H9 (cell line): ENCODE results near the gene UXT. TPM values are rescaled to one million over a fixed set of nuclear protein-coding genes. Genes with fewer than 3 reads are reported as not detected.

ENCODE experiments used
- DNase-seq: peaks from one replicate; pipeline ENCODE4 v3.0.0-alpha.2; 2017
- H2AFZ ChIP-seq: one replicate; pipeline ENCODE4 v1.6.1; 2013; ENCODE audit warnings: mild to moderate bottlenecking, low read length, control low read depth, moderate library complexity
- H2AK5ac ChIP-seq: 2 replicates; pipeline ENCODE4 v1.6.1; 2013; ENCODE audit warnings: low read length, control low read depth, mixed read lengths; ENCODE audit not compliant: insufficient read length
- H2BK120ac ChIP-seq: one replicate; pipeline ENCODE4 v1.6.1; 2013; ENCODE audit warnings: low read depth, mild to moderate bottlenecking, low read length, control low read depth, inconsistent platforms; ENCODE audit not compliant: poor library complexity, severe bottlenecking
- H2BK12ac ChIP-seq: 2 replicates; pipeline ENCODE4 v1.6.1; 2013; ENCODE audit warnings: low read length, control low read depth, mixed read lengths, low read depth; ENCODE audit not compliant: insufficient read length
- H2BK15ac ChIP-seq: 2 replicates; pipeline ENCODE4 v1.6.1; 2013; ENCODE audit warnings: low read depth, low read length, control low read depth
- H2BK20ac ChIP-seq: one replicate; pipeline ENCODE4 v1.6.1; 2013; ENCODE audit warnings: low read depth, mild to moderate bottlenecking, low read length, control low read depth, inconsistent platforms; ENCODE audit not compliant: poor library complexity, severe bottlenecking
- H2BK5ac ChIP-seq: 2 replicates; pipeline ENCODE4 v1.6.1; 2013; ENCODE audit warnings: low read length, control low read depth, mixed read lengths; ENCODE audit not compliant: insufficient read length
- H3K14ac ChIP-seq: 2 replicates; pipeline ENCODE4 v1.6.1; 2013; ENCODE audit warnings: low read length, control low read depth; ENCODE audit not compliant: insufficient read depth
- H3K18ac ChIP-seq: 2 replicates; pipeline ENCODE4 v1.6.1; 2013; ENCODE audit warnings: low read depth, mild to moderate bottlenecking, mixed read lengths, low read length, control low read depth; ENCODE audit not compliant: insufficient read length
- H3K23ac ChIP-seq: 2 replicates; pipeline ENCODE4 v1.6.1; 2013; ENCODE audit warnings: low read length, control low read depth, mixed read lengths, low read depth; ENCODE audit not compliant: insufficient read length
- H3K23me2 ChIP-seq: 2 replicates; pipeline ENCODE4 v1.6.1; 2013; ENCODE audit warnings: low read depth, mild to moderate bottlenecking, mixed read lengths, low read length, control low read depth; ENCODE audit not compliant: insufficient read length, poor library complexity, severe bottlenecking
- H3K27ac ChIP-seq: 2 replicates; pipeline ENCODE4 v1.5.1; 2013; ENCODE audit warnings: low read length, control low read depth, mixed read lengths, low read depth; ENCODE audit not compliant: insufficient read length
- H3K27me3 ChIP-seq: 2 replicates; pipeline ENCODE4 v1.6.1; 2013; ENCODE audit warnings: low read length, control low read depth, inconsistent platforms; ENCODE audit not compliant: insufficient read depth
- H3K4ac ChIP-seq: 2 replicates; pipeline ENCODE4 v1.6.1; 2013; ENCODE audit warnings: low read depth, mild to moderate bottlenecking, control low read depth, inconsistent platforms, low read length, moderate library complexity
- H3K4me1 ChIP-seq: 2 replicates; pipeline ENCODE4 v1.6.1; 2013; ENCODE audit warnings: low read length, control low read depth, inconsistent platforms; ENCODE audit not compliant: insufficient read depth
- H3K4me2 ChIP-seq: 2 replicates; pipeline ENCODE4 v1.6.1; 2013; ENCODE audit warnings: low read length, control low read depth, mixed read lengths; ENCODE audit not compliant: insufficient read length, insufficient read depth
- H3K56ac ChIP-seq: 2 replicates; pipeline ENCODE4 v1.6.1; 2013; ENCODE audit warnings: low read depth, mild to moderate bottlenecking, mixed read lengths, low read length, control low read depth; ENCODE audit not compliant: insufficient read length
- H3K79me1 ChIP-seq: 2 replicates; pipeline ENCODE4 v1.6.1; 2013; ENCODE audit warnings: low read depth, mild to moderate bottlenecking, moderate library complexity, low read length, control low read depth, inconsistent platforms; ENCODE audit not compliant: insufficient read depth, poor library complexity, severe bottlenecking
- H3K79me2 ChIP-seq: 2 replicates; pipeline ENCODE4 v1.6.1; 2013; ENCODE audit warnings: low read length, control low read depth, inconsistent platforms; ENCODE audit not compliant: insufficient read depth
- H3K9ac ChIP-seq: 2 replicates; pipeline ENCODE4 v1.6.1; 2013; ENCODE audit warnings: low read length, control low read depth, mixed read lengths; ENCODE audit not compliant: insufficient read length; ENCODE audit errors: extremely low read depth
- H3K9me3 ChIP-seq: one replicate; pipeline ENCODE4 v1.6.1; 2013; ENCODE audit warnings: low read depth, low read length, inconsistent platforms; ENCODE audit not compliant: control insufficient read depth
- H3T11ph ChIP-seq: one replicate; pipeline ENCODE4 v1.6.1; 2013; ENCODE audit warnings: mild to moderate bottlenecking, low read length, control low read depth, inconsistent platforms
- H4K20me1 ChIP-seq: one replicate; pipeline ENCODE4 v1.6.1; 2013; ENCODE audit not compliant: control insufficient read depth, insufficient read length, insufficient read depth
- H4K5ac ChIP-seq: 2 replicates; pipeline ENCODE4 v1.6.1; 2013; ENCODE audit warnings: low read depth, mild to moderate bottlenecking, mixed read lengths, low read length, control low read depth; ENCODE audit not compliant: insufficient read length
- H4K8ac ChIP-seq: replicated peaks from 2 replicates; pipeline ENCODE4 v1.6.1; 2013; ENCODE audit warnings: low read length, control low read depth, mixed read lengths, low read depth; ENCODE audit not compliant: insufficient read length
- H4K91ac ChIP-seq: 2 replicates; pipeline ENCODE4 v1.6.1; 2013; ENCODE audit warnings: low read depth, mild to moderate bottlenecking, moderate library complexity, mixed read lengths, low read length, control low read depth; ENCODE audit not compliant: insufficient read length
- H3K27ac Mint-ChIP-seq, 3 experiments: 2 replicates in 2 of 3; 3 replicates in 1 of 3; pipeline ENCODE4 v1.8.0; 2020 to 2021; ENCODE audit warnings: mixed read lengths in 3 of 3, mild to moderate bottlenecking in 1 of 3, moderate library complexity in 1 of 3
- H3K27me3 Mint-ChIP-seq: 2 replicates; pipeline ENCODE4 v1.8.0; 2021; ENCODE audit warnings: low read depth, mild to moderate bottlenecking, moderate library complexity, mixed read lengths
- H3K36me3 Mint-ChIP-seq, 3 experiments: 2 replicates in 2 of 3; 3 replicates in 1 of 3; pipeline ENCODE4 v1.8.0; 2020 to 2021; ENCODE audit warnings: low read depth in 3 of 3, mixed read lengths in 3 of 3; ENCODE audit not compliant: insufficient read depth in 1 of 3
- H3K4me1 Mint-ChIP-seq, 2 experiments: 2 replicates each; pipeline ENCODE4 v1.8.0; 2020; ENCODE audit warnings: mixed read lengths in 2 of 2
- H3K4me3 Mint-ChIP-seq, 2 experiments: 2 replicates in 1 of 2; 3 replicates in 1 of 2; pipeline ENCODE4 v1.8.0; 2020 to 2021; ENCODE audit warnings: mild to moderate bottlenecking in 2 of 2, mixed read lengths in 2 of 2, moderate library complexity in 1 of 2
- H3K9me3 Mint-ChIP-seq, 2 experiments: 2 replicates in 1 of 2; 3 replicates in 1 of 2; pipeline ENCODE4 v1.8.0; 2020; ENCODE audit warnings: mild to moderate bottlenecking in 2 of 2, mixed read lengths in 2 of 2, moderate library complexity in 1 of 2
- total RNA-seq: library from RNA; stranded (reverse); gene quantifications from 2 replicates; pipeline ENCODE4 v1.2.1, GENCODE V29; 2021
- TF ChIP-seq, protein P1 (sequence below): fragments of 200-600 bp; sonication (generic); conservative IDR thresholded peaks from 3 replicates; pipeline ENCODE4 v1.8.0; 2021; ENCODE audit warnings: antibody characterized with exemption, mild to moderate bottlenecking

UXT gene
- total RNA-seq, 1 experiment from 2014 or later, result 95.1 TPM

DNA sequence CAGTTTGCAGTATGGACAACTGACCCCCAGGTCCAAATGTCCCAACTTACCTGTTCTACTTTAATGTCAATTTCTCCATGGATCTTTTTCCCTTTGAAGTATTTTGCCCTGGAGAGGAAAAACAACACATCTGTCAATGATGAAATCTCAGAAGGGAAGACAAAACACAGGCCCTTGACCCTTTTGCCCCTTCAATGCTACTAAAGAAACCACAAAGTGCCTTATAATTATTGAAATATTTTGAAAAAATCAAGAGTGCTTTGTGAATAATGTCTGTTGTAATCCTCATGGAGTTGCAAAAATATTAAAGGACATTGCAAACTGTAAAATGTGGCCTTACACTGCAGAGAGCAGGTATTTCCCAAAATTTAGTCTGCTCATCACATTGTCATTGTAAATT is 51.9 kb downstream of the UXT start:
- Histone ChIP-seq H4K8ac (no peak overlapping the region), H3K27me3 (no peaks in the 10 kb centered on the region), H3K18ac (no peak overlapping the region), H3K4me1 (no peaks in the 10 kb centered on the region; the same call in 1 of the 2 replicates), H2BK20ac (no peak overlapping the region), H4K20me1 (no peaks in the 10 kb centered on the region), H3K56ac (no peak overlapping the region), H2AFZ (no peak overlapping the region), H3K9me3 (peaks cover 27% of the 10 kb centered on the region), H3K4me2 (no peak overlapping the region), H2BK12ac (no peak overlapping the region), H2BK5ac (no peak overlapping the region), H3T11ph (no peak overlapping the region), H3K23ac (no peak overlapping the region), H3K9ac (no peak overlapping the region), H3K27ac (no peak overlapping the region), H3K14ac (no peak overlapping the region), H2AK5ac (no peak overlapping the region), H2BK15ac (no peak overlapping the region), H3K23me2 (no peaks in the 10 kb centered on the region), H3K79me2 (no peaks in the 10 kb centered on the region), H3K79me1 (no peaks in the 10 kb centered on the region), H3K4ac (no peak overlapping the region), H2BK120ac (no peak overlapping the region), H4K91ac (no peak overlapping the region), H4K5ac (no peak overlapping the region)
- Mint-ChIP-seq H3K4me1 (peaks cover 11 to 19% of the 10 kb centered on the region in 2 experiments), H3K36me3 (peaks cover 4 to 12% (median 5%) of the 10 kb centered on the region in 3 experiments), H3K27me3 (no peaks in the 10 kb centered on the region; the same call in 1 of the 2 replicates), H3K9me3 (peaks cover 64 to 68% of the 10 kb centered on the region in 2 experiments), H3K4me3 (no peak overlapping the region), H3K27ac (no peak overlapping the region)
- no peak for DNase-seq
- TF ChIP-seq, protein P1, sequence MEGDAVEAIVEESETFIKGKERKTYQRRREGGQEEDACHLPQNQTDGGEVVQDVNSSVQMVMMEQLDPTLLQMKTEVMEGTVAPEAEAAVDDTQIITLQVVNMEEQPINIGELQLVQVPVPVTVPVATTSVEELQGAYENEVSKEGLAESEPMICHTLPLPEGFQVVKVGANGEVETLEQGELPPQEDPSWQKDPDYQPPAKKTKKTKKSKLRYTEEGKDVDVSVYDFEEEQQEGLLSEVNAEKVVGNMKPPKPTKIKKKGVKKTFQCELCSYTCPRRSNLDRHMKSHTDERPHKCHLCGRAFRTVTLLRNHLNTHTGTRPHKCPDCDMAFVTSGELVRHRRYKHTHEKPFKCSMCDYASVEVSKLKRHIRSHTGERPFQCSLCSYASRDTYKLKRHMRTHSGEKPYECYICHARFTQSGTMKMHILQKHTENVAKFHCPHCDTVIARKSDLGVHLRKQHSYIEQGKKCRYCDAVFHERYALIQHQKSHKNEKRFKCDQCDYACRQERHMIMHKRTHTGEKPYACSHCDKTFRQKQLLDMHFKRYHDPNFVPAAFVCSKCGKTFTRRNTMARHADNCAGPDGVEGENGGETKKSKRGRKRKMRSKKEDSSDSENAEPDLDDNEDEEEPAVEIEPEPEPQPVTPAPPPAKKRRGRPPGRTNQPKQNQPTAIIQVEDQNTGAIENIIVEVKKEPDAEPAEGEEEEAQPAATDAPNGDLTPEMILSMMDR, result no peak
